Muscle layer of colon (tissue), 2 donors: ENCODE data around the gene TMEM88.
A peak's percentile ranks its signal among the peaks of the same experiment; 100 is the strongest.
"Not testable (repeated sequence)": the region's sequence is repeated elsewhere in the genome, so short reads cannot be mapped to it uniquely, and the experiment has no call there.

Source experiments
- H3K27ac ChIP-seq: one replicate; pipeline ENCODE4 v1.7.0; 2013; ENCODE audit warnings: low read depth, mild to moderate bottlenecking, low read length, moderate library complexity
- H3K27me3 ChIP-seq, 2 donors: one replicate each; pipeline ENCODE4 v1.7.0; 2013; ENCODE audit warnings: low read length in 2 of 2, mild to moderate bottlenecking in 2 of 2; ENCODE audit not compliant: insufficient read depth in 2 of 2, control insufficient read depth in 1 of 2
- H3K36me3 ChIP-seq: one replicate; pipeline ENCODE4 v1.7.0; 2013; ENCODE audit warnings: mild to moderate bottlenecking, low read length; ENCODE audit not compliant: insufficient read depth
- H3K4me1 ChIP-seq: one replicate; pipeline ENCODE4 v1.7.0; 2013; ENCODE audit warnings: mild to moderate bottlenecking, low read length; ENCODE audit not compliant: insufficient read depth
- H3K4me3 ChIP-seq, 2 donors: one replicate each; pipeline ENCODE4 v1.7.0; 2013; ENCODE audit warnings: low read length in 2 of 2, low read depth in 1 of 2, mild to moderate bottlenecking in 1 of 2, moderate library complexity in 1 of 2
- H3K9ac ChIP-seq: one replicate; pipeline ENCODE4 v1.7.0; 2013; ENCODE audit warnings: low read length
- H3K9me3 ChIP-seq: one replicate; pipeline ENCODE4 v1.7.0; 2013; ENCODE audit warnings: mild to moderate bottlenecking, low read length
- donor health status: abdominal sarcoma.
- donor health status: Adenocarcinoma of cecum.

The TMEM88 gene

GRCh38 chr17:7854078-7854777, 638 bp upstream of the TMEM88 start:
- no peak overlapping the region for H3K9ac ChIP-seq
- H3K4me3 ChIP-seq, result no peak overlapping the region
- no peaks in the 10 kb centered on the region for H3K9me3 ChIP-seq
- H3K27ac ChIP-seq, result no peak overlapping the region
- peaks cover 36% of the 10 kb centered on the region for H3K36me3 ChIP-seq
- peaks cover 38% of the 10 kb centered on the region for H3K4me1 ChIP-seq
- H3K27me3 ChIP-seq, result no peaks in the 10 kb centered on the region

GRCh38 chr17:7855660-7856010, 769 bp downstream of the TMEM88 start:
- peak overlapping the region in 1 of 2 donors; percentile 80 for H3K4me3 ChIP-seq
- H3K36me3 ChIP-seq, result peaks cover 22% of the 10 kb centered on the region
- peaks cover 39% of the 10 kb centered on the region for H3K4me1 ChIP-seq
- H3K9me3 ChIP-seq, result no peaks in the 10 kb centered on the region
- no peak overlapping the region for H3K9ac ChIP-seq
- H3K27ac ChIP-seq, result peak overlapping the region; percentile 89
- no peaks in the 10 kb centered on the region for H3K27me3 ChIP-seq

GRCh38 chr17:7856011-7856810, 1.3 kb downstream of the TMEM88 start:
- peak overlapping the region; percentile 75 for H3K9ac ChIP-seq
- H3K4me3 ChIP-seq, result peak overlapping the region; percentile 51 to 80
- H3K9me3 ChIP-seq, result no peaks in the 10 kb centered on the region
- no peaks in the 10 kb centered on the region for H3K27me3 ChIP-seq
- peak overlapping the region; percentile 89 for H3K27ac ChIP-seq
- peaks cover 38% of the 10 kb centered on the region for H3K4me1 ChIP-seq
- H3K36me3 ChIP-seq, result peaks cover 16% of the 10 kb centered on the region

GRCh38 chr17:7856811-7857712, 2.2 kb downstream of the TMEM88 start, which contains the start of gene NAA38:
Gene NAA38, minus strand, starts transcription at chr17:7857559. Its CDS starts 96 bp downstream, at chr17:7857463.
- H3K9me3 ChIP-seq, result no peaks in the 10 kb centered on the region
- no peaks in the 10 kb centered on the region for H3K27me3 ChIP-seq
- peak within 1 kb of the TSS; percentile 75 for H3K9ac ChIP-seq
- peak within 1 kb of the TSS; percentile 89 for H3K27ac ChIP-seq
- peaks cover 31% of the 10 kb centered on the region for H3K4me1 ChIP-seq
- H3K4me3 ChIP-seq, result peak within 1 kb of the TSS; percentile 56 to 80
- peaks cover 11% of the 10 kb centered on the region for H3K36me3 ChIP-seq

GRCh38 chr17:7857713-7858521, 3.1 kb downstream of the TMEM88 start, which contains the start of gene CYB5D1:
Gene CYB5D1, plus strand, starts transcription at chr17:7858003. Its CDS starts 132 bp downstream, at chr17:7858135.
- Histone ChIP-seq H3K36me3 (peaks cover 3% of the 10 kb centered on the region), H3K9ac (peak within 1 kb of the TSS; percentile 75), H3K27me3 (no peaks in the 10 kb centered on the region), H3K9me3 (no peaks in the 10 kb centered on the region), H3K4me3 (peak within 1 kb of the TSS; percentile 56 to 80), H3K4me1 (peaks cover 29% of the 10 kb centered on the region), H3K27ac (peak within 1 kb of the TSS; percentile 89)

GRCh38 chr17:7858522-7858810, 3.6 kb downstream of the TMEM88 start:
- no peaks in the 10 kb centered on the region for H3K9me3 ChIP-seq
- peaks cover 29% of the 10 kb centered on the region for H3K4me1 ChIP-seq
- peak overlapping the region; percentile 79 for H3K27ac ChIP-seq
- no peaks in the 10 kb centered on the region for H3K36me3 ChIP-seq
- no peaks in the 10 kb centered on the region for H3K27me3 ChIP-seq
- H3K4me3 ChIP-seq, result peak overlapping the region; percentile 56 to 80
- H3K9ac ChIP-seq, result peak overlapping the region; percentile 47

- Histone ChIP-seq H3K27ac (no peak overlapping the region), H3K27me3 (no peaks in the 10 kb centered on the region), H3K36me3 (no peaks in the 10 kb centered on the region), H3K9me3 (no peaks in the 10 kb centered on the region), H3K4me1 (peaks cover 29% of the 10 kb centered on the region), H3K9ac (peak overlapping the region; percentile 47), H3K4me3 (peak overlapping the region in 1 of 2 donors; percentile 80)
Measured at GRCh38 chr17:7859028-7859427, 4.2 kb downstream of the TMEM88 start.

GRCh38 chr17:7862692-7863437, 8.0 kb downstream of the TMEM88 start:
- H3K36me3 ChIP-seq, result no peaks in the 10 kb centered on the region
- no peaks in the 10 kb centered on the region for H3K27me3 ChIP-seq
- H3K4me1 ChIP-seq, result peaks cover 12% of the 10 kb centered on the region
- no peak overlapping the region for H3K27ac ChIP-seq
- H3K9ac ChIP-seq, result no peak overlapping the region
- H3K9me3 ChIP-seq, result no peaks in the 10 kb centered on the region
- no peak overlapping the region for H3K4me3 ChIP-seq

GRCh38 chr17:7864384-7864783, 9.5 kb downstream of the TMEM88 start:
- H3K27me3 ChIP-seq, H3K36me3 ChIP-seq, H3K9ac ChIP-seq, H3K27ac ChIP-seq, H3K9me3 ChIP-seq, H3K4me1 ChIP-seq, H3K4me3 ChIP-seq: not testable (repeated sequence)

GRCh38 chr17:7864995-7865650, 10.3 kb downstream of the TMEM88 start:
- H3K36me3 ChIP-seq, result no peaks in the 10 kb centered on the region
- no peak overlapping the region for H3K4me3 ChIP-seq
- H3K4me1 ChIP-seq, result no peaks in the 10 kb centered on the region
- H3K9ac ChIP-seq, result no peak overlapping the region
- H3K27me3 ChIP-seq, result no peaks in the 10 kb centered on the region
- no peaks in the 10 kb centered on the region for H3K9me3 ChIP-seq
- H3K27ac ChIP-seq, result no peak overlapping the region
